Smooth muscle cell (in vitro differentiated cells): ENCODE data around the gene PRDX3. TPM values are rescaled to one million over a fixed set of nuclear protein-coding genes. Genes with fewer than 3 reads are reported as not detected.

ENCODE experiments used
- DNase-seq: peaks from one replicate; lab custom pipeline; 2025; ENCODE audit not compliant: unreplicated experiment; lab: John Stamatoyannopoulos, UW
- H2AFZ ChIP-seq: fragments of 200-600 bp; sonication (generic); 2 replicates; pipeline ENCODE4 v1.6.0; 2016; ENCODE audit warnings: antibody characterized with exemption, low read depth, mild to moderate bottlenecking
- H3F3A ChIP-seq: fragments of 200-600 bp; sonication (generic); 2 replicates; pipeline ENCODE4 v1.6.0; 2017; ENCODE audit warnings: antibody characterized with exemption, low read depth
- H3K27ac ChIP-seq: fragments of 200-600 bp; sonication (generic); 2 replicates; pipeline ENCODE4 v1.5.1; 2016; ENCODE audit warnings: low read depth, mild to moderate bottlenecking
- H3K27me3 ChIP-seq: fragments of 200-600 bp; sonication (generic); 2 replicates; pipeline ENCODE4 v1.6.1; 2016; ENCODE audit warnings: low read depth, mild to moderate bottlenecking
- H3K36me3 ChIP-seq: fragments of 200-600 bp; sonication (generic); 2 replicates; pipeline ENCODE4 v1.5.1; 2016; ENCODE audit warnings: low read depth
- H3K4me1 ChIP-seq: fragments of 200-600 bp; sonication (generic); 2 replicates; pipeline ENCODE4 v1.5.1; 2016; ENCODE audit warnings: low read depth
- H3K4me2 ChIP-seq: fragments of 200-600 bp; sonication (generic); 2 replicates; pipeline ENCODE4 v1.6.0; 2016; ENCODE audit warnings: mild to moderate bottlenecking
- H3K4me3 ChIP-seq: fragments of 200-600 bp; sonication (generic); 2 replicates; pipeline ENCODE4 v1.5.1; 2016; ENCODE audit warnings: mild to moderate bottlenecking
- H3K79me2 ChIP-seq: fragments of 200-600 bp; sonication (generic); 2 replicates; pipeline ENCODE4 v1.6.0; 2016; ENCODE audit warnings: low read depth, mild to moderate bottlenecking
- H3K9ac ChIP-seq: fragments of 200-600 bp; sonication (generic); 2 replicates; pipeline ENCODE4 v1.6.0; 2016; ENCODE audit warnings: low read depth
- H3K9me3 ChIP-seq: fragments of 200-600 bp; sonication (generic); replicated peaks from 2 replicates; pipeline ENCODE4 v1.5.1; 2016; ENCODE audit warnings: low read depth
- H4K20me1 ChIP-seq: fragments of 200-600 bp; sonication (generic); 2 replicates; pipeline ENCODE4 v1.6.0; 2016; ENCODE audit warnings: low read depth
- WGBS: methylation state at CpG from one replicate; pipeline ENCODE4 v1.1.7; 2016; ENCODE audit warnings: low lambda C conversion rate; 5-methylcytosine and 5-hydroxymethylcytosine counted together
- polyA plus RNA-seq: library from polyadenylated mRNA; unstranded; fragments of >200 nt; fragmentation: Nextera tagmentation; extraction: Ambion mirVana; gene quantifications from 2 replicates; pipeline ENCODE4 v1.2.1, GENCODE V29; 2016
- total RNA-seq: library from RNA; depleted of rRNA; stranded (reverse); fragments of >200 nt; gene quantifications from 2 replicates; pipeline ENCODE4 v1.2.3, GENCODE V29; 2014
- TF ChIP-seq, protein P1 (sequence below): fragments of 200-600 bp; sonication (generic); IDR thresholded peaks from 2 replicates; pipeline ENCODE4 v1.5.1; 2017; ENCODE audit warnings: borderline replicate concordance, mild to moderate bottlenecking, antibody characterized with exemption; ENCODE audit not compliant: insufficient read depth, poor library complexity, severe bottlenecking

PRDX3 gene
- total and polyA plus RNA-seq, 2 experiments from 2014 or later: 123 to 156 TPM

DNA sequence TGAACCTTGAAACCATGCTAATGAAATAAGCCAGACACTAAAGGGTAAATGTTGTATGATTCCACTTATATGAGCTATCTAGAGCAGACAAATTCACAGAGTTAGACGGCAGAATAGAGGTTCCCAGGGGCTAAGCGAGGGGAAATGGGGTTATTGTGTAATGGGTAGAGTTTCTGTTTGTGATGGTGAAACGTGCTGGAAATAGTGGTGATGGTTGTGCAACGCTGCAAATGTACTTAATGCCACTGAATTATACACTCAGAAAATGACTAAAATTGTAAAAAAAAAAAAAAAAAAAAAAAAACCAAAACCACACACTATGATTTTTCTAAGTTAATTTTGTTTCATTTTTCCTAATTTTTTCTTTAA is 43.1 kb downstream of the PRDX3 start:
- 55% methylated on average over 4 of the region's 4 CpGs for WGBS

DNA sequence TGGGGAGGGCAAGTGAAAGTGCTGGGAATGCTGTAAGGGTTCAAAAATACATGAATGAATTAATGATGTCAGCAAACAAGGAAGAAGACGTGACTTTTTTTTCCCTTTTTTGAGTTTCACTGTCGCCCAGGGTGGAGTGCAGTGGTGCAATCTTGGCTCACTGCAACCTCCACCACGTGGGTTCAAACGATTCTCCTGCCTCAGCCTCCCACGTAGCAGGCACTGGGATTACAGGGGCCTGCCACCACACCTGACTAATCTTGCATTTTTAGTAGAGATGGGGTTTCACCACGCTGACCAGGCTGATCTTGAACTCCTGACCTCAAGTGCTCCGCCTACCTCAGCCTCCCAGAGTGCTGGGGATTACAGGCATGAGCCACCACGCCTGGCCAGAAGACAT is 44.7 kb downstream of the PRDX3 start:
- Histone ChIP-seq H3F3A (no peaks in the 10 kb centered on the region), H3K4me1 (no peaks in the 10 kb centered on the region), H3K27ac (no peak overlapping the region), H3K9me3 (no peaks in the 10 kb centered on the region), H3K4me3 (no peak overlapping the region), H3K79me2 (no peaks in the 10 kb centered on the region), H3K27me3 (no peaks in the 10 kb centered on the region), H4K20me1 (no peaks in the 10 kb centered on the region), H3K9ac (no peak overlapping the region), H3K36me3 (peaks cover 2% of the 10 kb centered on the region), H2AFZ (no peak overlapping the region), H3K4me2 (no peak overlapping the region)
- 94% methylated on average over 8 of the region's 8 CpGs for WGBS
- no peak for DNase-seq
- TF ChIP-seq, protein P1, sequence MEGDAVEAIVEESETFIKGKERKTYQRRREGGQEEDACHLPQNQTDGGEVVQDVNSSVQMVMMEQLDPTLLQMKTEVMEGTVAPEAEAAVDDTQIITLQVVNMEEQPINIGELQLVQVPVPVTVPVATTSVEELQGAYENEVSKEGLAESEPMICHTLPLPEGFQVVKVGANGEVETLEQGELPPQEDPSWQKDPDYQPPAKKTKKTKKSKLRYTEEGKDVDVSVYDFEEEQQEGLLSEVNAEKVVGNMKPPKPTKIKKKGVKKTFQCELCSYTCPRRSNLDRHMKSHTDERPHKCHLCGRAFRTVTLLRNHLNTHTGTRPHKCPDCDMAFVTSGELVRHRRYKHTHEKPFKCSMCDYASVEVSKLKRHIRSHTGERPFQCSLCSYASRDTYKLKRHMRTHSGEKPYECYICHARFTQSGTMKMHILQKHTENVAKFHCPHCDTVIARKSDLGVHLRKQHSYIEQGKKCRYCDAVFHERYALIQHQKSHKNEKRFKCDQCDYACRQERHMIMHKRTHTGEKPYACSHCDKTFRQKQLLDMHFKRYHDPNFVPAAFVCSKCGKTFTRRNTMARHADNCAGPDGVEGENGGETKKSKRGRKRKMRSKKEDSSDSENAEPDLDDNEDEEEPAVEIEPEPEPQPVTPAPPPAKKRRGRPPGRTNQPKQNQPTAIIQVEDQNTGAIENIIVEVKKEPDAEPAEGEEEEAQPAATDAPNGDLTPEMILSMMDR: no peak

More for the DNA sequence above, 43.1 kb downstream of the PRDX3 start:
- DNase-seq: no peak
- peak overlapping the region; percentile 55 for H3K4me2 ChIP-seq
- no peaks in the 10 kb centered on the region for H3K4me1 ChIP-seq
- peak overlapping the region; percentile 85 for H3K27ac ChIP-seq
- H3K36me3 ChIP-seq: no peaks in the 10 kb centered on the region
- H3K9ac ChIP-seq: peak overlapping the region; percentile 65
- no peaks in the 10 kb centered on the region for H4K20me1 ChIP-seq
- H3K27me3 ChIP-seq: no peaks in the 10 kb centered on the region
- H3K9me3 ChIP-seq: no peaks in the 10 kb centered on the region
- H2AFZ ChIP-seq: no peak overlapping the region
- H3K79me2 ChIP-seq: no peaks in the 10 kb centered on the region
- no peaks in the 10 kb centered on the region for H3F3A ChIP-seq
- TF ChIP-seq, protein P1: no peak
- no peak overlapping the region for H3K4me3 ChIP-seq

DNA sequence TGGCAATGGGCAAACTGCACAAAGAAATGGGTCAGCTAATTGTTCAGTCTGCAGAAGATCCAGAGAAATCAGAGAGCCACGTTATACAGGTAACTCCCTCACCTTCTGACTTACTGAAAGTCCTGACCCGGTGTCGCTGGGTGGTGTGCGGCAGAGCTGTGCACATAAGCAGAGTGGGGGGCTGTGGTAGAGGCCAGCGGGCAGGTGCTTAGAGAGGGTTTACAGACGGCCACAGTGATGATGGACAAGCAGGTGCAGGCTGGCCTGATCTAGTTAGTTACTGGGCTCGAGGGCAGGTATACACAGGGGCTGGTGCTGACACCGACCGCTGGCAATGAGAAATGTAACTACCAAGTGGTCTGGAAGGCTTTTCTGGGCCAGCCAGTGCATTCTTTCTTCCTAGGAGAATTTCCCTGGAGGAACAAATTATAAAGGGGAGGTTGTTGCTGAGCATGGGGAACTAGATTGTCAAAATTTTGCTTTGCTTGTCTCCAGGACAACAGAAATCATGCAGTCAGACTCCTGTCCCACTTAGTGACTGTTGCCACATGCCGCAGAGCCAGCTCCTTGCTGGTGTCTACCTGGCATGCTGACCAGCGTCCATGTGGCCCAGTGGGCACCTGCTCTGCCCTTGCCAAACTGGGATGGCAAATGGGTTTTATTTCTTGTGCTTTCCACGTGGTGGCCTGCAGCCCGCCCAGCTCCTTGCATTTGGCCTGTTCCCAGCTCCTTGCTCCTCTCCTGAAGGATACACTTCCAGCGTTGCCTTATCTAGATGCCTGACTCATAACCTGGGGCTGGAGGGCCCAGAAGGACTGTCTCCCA is 45.9 kb downstream of the PRDX3 start:
- 93% methylated on average over 14 of the region's 14 CpGs for WGBS
- H2AFZ ChIP-seq: no peak overlapping the region
- TF ChIP-seq, protein P1: no peak
- no peak overlapping the region for H3K27ac ChIP-seq
- H3F3A ChIP-seq: no peaks in the 10 kb centered on the region
- no peak overlapping the region for H3K9ac ChIP-seq
- no peak overlapping the region for H3K4me3 ChIP-seq
- peaks cover 2% of the 10 kb centered on the region for H3K36me3 ChIP-seq
- no peaks in the 10 kb centered on the region for H3K9me3 ChIP-seq
- H3K79me2 ChIP-seq: no peaks in the 10 kb centered on the region
- no peaks in the 10 kb centered on the region for H3K27me3 ChIP-seq
- no peaks in the 10 kb centered on the region for H3K4me1 ChIP-seq
- H4K20me1 ChIP-seq: no peaks in the 10 kb centered on the region
- H3K4me2 ChIP-seq: no peak overlapping the region
- DNase-seq: no peak
